ENCODE results near the gene REV1.

- TF ChIP-seq CTCF (IDR thresholded peaks at IDR 0.05; ENCODE audit: low read depth, low read length, missing input control) (no peak), REST (IDR thresholded peaks at IDR 0.05) (no peak), ZBTB33 (IDR thresholded peaks at IDR 0.05) (no peak), ATF3 (IDR thresholded peaks at IDR 0.05) (no peak), YY1 (IDR thresholded peaks at IDR 0.05) (no peak)
Observed at GRCh38 chr2:99445065-99445464, 44.8 kb downstream of the REV1 start.

All from liver (tissue), 3 donors.